Measurements from ENCODE around the gene FAM117B. TPM values are rescaled to one million over a fixed set of nuclear protein-coding genes. Genes with fewer than 3 reads are reported as not detected.
"Not testable (repeated sequence)": the region's sequence is repeated elsewhere in the genome, so short reads cannot be mapped to it uniquely, and the experiment has no call there.

The FAM117B gene
- total RNA-seq, 1 donor from 2014 or later: 2.4 TPM

- intact Hi-C loops (cut with DNase I): no loop called here
- no peak for ATAC-seq
- DNase-seq (ENCODE audit: missing footprints): no peak
Observed at GRCh38 chr2:202689459-202689858, 54.7 kb downstream of the FAM117B start.

DNA sequence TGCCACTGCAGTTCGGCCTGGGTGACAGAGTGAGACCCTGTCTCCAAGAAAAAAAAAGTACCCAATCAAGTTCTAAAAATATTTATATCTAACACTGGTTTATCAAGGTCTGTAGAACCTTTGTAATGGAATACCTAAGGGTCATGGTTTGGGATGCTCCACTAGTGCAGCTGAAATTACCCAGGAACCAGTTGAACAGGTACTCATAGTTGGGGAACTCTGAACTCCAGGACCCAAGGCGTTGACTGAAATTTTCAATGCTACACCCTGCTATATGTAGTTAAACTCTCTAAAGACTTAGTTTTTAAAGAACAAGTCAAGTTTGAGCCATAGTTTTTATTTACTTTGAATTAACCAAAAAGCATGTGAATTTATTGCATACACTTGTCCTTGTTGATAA, 55.1 kb downstream of the FAM117B start:
- ATAC-seq (no peak), DNase-seq (ENCODE audit: missing footprints) (no peak)
- intact Hi-C loops (cut with DNase I): no loop called here

GRCh38 chr2:202690321-202690900, 55.6 kb downstream of the FAM117B start:
- ATAC-seq: no peak
- intact Hi-C loops (cut with DNase I): no loop called here
- DNase-seq (ENCODE audit: missing footprints): no peak

DNA sequence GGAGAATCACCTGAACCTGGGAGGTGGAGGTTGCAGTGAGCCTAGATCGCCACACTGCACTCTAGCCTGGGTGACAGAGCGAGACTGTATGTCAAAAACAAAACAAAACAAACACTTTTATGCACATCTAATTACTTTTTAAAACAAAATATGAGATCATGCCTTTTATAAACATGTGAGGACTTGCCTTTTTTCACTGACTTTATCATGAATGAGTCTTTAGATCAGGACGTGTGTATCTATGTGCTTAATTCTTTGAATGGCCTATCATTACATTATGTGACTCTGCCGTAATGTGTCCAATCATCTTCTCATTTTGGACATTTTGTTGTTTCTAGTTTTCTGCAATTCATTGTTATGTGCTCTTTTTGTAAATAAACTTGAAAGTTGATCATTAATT, 58.7 kb downstream of the FAM117B start:
- intact Hi-C loops (cut with DNase I): no loop called here
- ATAC-seq: no peak
- DNase-seq (ENCODE audit: missing footprints): no peak

- ATAC-seq (no peak), DNase-seq (ENCODE audit: missing footprints) (no peak)
- intact Hi-C loops (cut with DNase I): no loop called here
Observed at GRCh38 chr2:202695166-202695565, 60.4 kb downstream of the FAM117B start.

DNA sequence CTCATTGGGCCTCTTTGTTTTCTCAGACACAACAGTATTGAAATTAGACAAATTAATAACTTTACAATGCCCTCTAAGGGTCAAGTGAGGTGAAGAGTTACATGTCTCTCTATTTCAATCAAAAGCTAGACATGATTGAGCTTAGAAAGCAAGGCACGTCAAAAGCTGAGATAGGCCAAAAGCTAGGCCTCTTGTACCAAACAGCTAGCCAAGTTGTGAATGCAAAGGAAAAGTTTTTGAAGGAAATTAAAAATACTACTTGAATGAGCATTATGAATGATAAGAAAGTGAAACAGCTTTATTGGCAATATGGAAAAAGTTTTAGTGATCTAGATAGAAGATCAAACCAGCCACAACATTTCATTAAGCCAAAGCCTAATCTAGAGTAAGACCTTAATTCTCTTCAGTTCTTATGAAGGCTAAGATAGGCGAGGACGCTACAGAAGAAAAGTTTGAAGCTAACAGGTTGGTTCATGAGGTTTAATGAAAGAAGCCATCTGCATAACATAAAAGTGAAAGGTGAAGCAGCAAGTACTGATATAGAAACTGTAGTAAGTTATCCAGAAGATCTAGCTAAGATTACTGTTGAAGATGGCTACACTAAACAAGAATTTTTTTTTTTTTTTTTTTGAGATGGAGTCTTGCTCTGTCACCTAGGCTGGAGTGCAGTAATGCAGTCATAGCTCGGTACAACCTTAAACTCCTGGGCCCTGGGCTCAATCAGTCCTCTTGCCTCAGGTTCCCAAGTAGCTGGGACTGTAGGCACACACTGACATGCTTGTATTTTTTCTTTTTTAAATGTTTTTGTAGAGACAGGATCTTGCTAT, 65.5 kb downstream of the FAM117B start:
- no peak for DNase-seq (ENCODE audit: missing footprints)
- ATAC-seq: no peak
- intact Hi-C loops (cut with DNase I): no loop called here

- no peak for ATAC-seq
Observed at GRCh38 chr2:202703091-202703490, 68.3 kb downstream of the FAM117B start.

DNA sequence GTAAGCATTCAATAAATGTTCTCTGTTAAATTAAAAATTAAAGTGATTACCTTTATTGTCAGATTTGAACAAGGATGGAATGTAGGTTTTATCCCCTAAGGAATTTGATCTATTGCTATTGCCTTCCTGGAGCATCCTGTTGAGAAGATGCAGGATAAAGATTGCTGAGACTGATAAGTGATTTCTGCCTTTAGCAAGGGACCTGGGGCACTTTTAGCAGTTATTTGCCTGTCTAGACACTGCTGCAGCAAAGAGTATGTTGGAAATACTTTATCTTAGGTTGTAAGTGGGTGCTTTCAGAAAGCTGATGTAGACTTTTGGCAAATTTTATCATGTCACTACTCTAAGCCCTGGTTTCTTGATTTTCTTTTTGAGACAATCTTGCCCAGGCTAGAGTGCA, 69.5 kb downstream of the FAM117B start:
- intact Hi-C loops (cut with DNase I): no loop called here
- DNase-seq (ENCODE audit: missing footprints): no peak

More at GRCh38 chr2:202703091-202703490, 68.3 kb downstream of the FAM117B start:
- intact Hi-C loops (cut with DNase I): no loop called here
- DNase-seq (ENCODE audit: missing footprints): no peak

DNA sequence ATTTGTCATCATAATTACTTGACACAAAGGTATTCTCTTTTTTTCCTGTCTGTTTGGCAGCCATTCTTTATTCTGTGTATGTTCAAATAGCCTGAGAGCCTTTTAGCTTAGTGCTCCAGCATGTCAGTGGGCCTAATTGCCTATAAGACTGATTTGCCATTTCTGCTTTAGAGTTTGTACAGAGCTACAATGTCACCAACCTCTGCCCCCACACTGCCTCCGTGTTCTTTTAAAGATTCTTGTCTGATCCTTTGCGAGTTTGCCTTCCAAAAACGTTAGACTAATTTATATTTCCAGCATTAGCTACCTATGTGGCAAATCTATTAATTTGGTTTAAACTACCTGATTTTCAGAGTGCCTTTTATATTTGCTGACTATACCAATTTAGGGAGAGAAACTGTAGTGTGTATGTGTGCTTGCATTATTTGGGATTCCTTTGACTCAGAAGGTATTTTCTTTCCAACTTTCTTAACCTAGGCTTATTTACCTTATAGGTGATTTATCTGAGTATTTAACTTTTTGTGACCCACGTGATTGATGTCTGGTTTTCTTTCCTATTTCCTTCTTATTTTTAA, 70.8 kb downstream of the FAM117B start:
- intact Hi-C loops (cut with DNase I): no loop called here
- ATAC-seq: no peak
- DNase-seq (ENCODE audit: missing footprints): no peak

More for the DNA sequence above, 69.5 kb downstream of the FAM117B start:
- ATAC-seq: no peak

GRCh38 chr2:202714971-202715935, 80.5 kb downstream of the FAM117B start:
- intact Hi-C loops (cut with DNase I); ATAC-seq; DNase-seq (ENCODE audit: missing footprints): not testable (repeated sequence)

GRCh38 chr2:202716114-202716718, 81.4 kb downstream of the FAM117B start:
- ATAC-seq (no peak), DNase-seq (ENCODE audit: missing footprints) (no peak)
- intact Hi-C loops (cut with DNase I): no loop called here

DNA sequence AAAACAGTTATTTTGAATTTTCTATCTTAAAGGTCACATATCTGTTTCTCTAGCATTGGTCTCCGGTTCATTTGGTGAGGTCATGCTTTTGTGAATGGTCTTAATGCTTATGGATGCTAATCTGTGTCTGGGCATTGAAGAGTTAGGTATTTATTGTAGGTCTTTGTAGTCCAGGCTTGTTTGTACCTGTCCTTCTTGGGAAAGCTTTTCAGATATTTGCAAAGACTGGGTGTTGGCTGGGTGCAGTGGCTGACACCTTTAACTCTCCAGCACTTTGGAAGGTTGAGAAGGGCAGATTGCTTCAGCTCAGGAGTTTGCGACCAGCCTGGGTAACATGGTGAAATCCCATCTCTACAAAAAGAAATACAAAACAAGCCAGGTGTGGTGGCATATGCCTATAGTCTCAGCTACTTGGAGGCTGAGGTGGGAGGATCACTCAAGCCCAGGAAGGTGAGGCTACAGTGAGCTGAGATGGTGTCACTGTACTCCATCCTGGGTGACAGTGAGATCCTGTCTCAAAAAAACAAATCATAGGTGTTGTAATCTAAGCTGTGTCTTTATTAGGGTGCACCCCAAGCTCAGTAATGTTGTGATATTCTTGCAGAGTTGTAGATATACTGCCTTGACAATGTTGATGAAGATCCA, 82.3 kb downstream of the FAM117B start:
- ATAC-seq (no peak), DNase-seq (ENCODE audit: missing footprints) (no peak)
- intact Hi-C loops (cut with DNase I): no loop called here

GRCh38 chr2:202717598-202718310, 83.0 kb downstream of the FAM117B start:
- ATAC-seq (no peak), DNase-seq (ENCODE audit: missing footprints) (no peak)
- intact Hi-C loops (cut with DNase I): no loop called here

- no peak for DNase-seq (ENCODE audit: missing footprints)
- no peak for ATAC-seq
- intact Hi-C loops (cut with DNase I): no loop called here
Observed at GRCh38 chr2:202718614-202719013, 83.8 kb downstream of the FAM117B start.

DNA sequence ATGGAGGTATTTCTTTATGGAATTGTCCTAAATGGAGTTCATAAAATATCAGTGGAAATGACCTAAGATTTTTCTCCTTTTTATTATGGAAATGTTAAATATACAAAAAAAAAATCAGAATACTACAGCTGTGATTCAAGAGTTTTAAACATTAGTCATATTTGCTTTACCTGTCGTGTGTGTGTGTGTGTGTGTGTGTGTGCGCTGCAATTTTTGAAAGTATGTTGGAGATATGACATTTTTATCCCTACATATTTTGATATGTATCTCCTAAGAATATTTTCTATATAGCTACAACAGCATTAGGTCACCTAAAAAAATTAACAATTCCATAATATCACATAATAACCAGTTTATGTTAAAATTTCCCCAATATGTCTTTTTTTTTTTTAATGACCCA, 85.5 kb downstream of the FAM117B start:
- intact Hi-C loops (cut with DNase I): no loop called here
- ATAC-seq: no peak
- no peak for DNase-seq (ENCODE audit: missing footprints)

DNA sequence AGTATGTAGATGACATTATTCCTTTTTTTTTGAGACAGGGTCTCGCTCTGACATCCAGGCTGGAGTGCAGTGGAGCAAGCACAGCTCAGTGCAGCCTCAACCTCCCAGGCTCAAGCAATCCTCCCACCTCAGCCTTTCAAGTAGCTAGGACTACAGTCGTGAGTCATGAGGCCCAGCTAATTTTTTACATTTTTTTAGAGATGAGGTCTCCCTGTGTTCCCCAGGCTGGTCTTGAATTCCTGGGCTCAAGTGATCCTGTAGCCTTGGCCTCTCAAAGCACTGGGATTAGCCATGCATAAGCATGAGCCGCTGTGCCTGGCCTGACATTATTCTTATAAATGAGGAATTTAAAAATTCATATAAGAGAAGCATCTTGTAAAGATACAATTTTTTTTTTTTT, 86.9 kb downstream of the FAM117B start:
- no peak for ATAC-seq
- no peak for DNase-seq (ENCODE audit: missing footprints)
- intact Hi-C loops (cut with DNase I): no loop called here

DNA sequence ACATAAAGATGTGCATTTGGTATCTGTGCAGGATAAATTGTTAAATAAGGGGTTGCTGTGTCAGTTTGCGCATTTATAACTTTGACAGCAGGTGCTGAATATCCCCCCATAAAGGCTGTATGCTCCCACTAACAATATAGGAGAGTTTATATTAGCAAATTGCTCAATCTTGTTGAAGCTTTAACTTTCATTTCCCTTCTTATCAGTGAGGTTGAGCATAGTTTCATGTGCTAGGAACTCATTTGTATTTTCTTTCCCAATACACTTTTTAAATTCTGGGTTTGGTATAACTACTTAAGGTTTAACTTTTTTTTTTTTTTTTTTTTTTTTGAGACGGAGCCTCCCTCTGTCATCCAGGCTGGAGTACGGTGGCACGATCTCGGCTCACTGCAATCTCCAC, 89.0 kb downstream of the FAM117B start:
- intact Hi-C loops (cut with DNase I): no loop called here
- ATAC-seq (no peak), DNase-seq (ENCODE audit: missing footprints) (no peak)

GRCh38 chr2:202726070-202726469, 91.3 kb downstream of the FAM117B start:
- ATAC-seq (no peak), DNase-seq (ENCODE audit: missing footprints) (no peak)
- intact Hi-C loops (cut with DNase I): no loop called here

Measured in Right ventricle myocardium inferior (tissue), 1 donor.